Stimulated activated CD8-positive, alpha-beta memory T cell treated with anti-CD3 and anti-CD28 coated beads, Interleukin-7, amount 100 ng/mL, for 24 hours (primary cell): Measurements from ENCODE around the gene RPS17.
"Not testable (repeated sequence)": the region's sequence is repeated elsewhere in the genome, so short reads cannot be mapped to it uniquely, and the experiment has no call there.

ENCODE experiments used
- DNase-seq: peaks from one replicate; pipeline ENCODE4 v3.0.0-alpha.2; 2020; ENCODE audit warnings: low read depth

Gene RPS17

DNA sequence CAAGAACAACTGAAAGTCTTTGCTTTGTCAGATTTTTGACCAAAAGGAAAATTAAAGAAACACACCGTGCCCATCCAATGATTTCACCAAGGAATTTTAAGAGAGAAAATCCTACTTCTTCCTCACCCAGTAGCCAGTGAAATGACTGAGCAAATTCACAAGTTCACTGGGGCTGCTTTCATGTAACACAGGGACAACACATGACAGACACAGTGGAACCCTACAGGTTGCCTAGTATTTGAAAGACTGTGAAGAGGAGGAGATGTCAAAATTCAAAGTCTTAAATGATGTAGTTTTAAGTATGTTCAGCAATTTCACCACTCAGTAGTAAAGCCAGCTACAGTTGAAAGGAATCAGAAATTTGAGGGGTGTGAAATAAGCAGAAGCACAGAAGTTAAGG is 33.2 kb downstream of the RPS17 start:
- DNase-seq, result not testable (repeated sequence)

DNA sequence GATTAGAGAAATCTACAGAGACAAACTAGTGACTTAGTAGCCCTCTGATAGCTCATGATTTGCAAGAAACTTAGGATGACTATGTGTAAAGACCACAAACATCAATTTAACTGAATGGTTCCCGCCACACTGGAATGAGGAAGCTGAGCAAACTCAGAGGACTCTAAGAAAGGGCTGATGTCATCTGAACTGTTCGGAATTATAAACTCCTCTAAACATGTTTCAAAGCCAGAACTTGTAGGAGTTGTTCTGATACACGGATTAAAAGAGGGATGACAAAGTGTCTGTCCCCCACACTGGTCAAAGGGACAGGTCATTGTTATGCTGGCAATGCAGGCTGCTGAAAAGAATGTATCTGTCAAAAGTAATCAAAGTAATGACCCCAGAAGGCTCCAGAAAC is 34.4 kb downstream of the RPS17 start:
- not testable (repeated sequence) for DNase-seq

DNA sequence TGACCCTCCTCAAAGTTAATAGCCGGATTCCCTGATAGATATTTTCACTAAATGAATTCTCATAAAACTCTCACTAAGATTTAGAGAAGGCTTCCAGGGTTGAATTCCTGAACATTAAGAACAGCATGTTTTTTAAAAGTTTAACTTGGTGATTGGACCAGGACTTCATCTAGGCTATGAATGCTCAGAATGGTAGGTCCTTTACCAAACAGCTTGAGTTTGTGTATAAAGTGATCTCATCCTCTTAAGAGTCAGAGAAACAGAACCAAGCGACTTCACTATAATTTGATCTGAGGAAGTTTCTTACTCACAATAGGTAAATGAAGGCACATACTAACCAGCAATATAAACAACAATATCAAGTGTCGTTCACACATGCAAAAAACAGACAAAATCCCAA is 36.2 kb downstream of the RPS17 start:
- not testable (repeated sequence) for DNase-seq

DNA sequence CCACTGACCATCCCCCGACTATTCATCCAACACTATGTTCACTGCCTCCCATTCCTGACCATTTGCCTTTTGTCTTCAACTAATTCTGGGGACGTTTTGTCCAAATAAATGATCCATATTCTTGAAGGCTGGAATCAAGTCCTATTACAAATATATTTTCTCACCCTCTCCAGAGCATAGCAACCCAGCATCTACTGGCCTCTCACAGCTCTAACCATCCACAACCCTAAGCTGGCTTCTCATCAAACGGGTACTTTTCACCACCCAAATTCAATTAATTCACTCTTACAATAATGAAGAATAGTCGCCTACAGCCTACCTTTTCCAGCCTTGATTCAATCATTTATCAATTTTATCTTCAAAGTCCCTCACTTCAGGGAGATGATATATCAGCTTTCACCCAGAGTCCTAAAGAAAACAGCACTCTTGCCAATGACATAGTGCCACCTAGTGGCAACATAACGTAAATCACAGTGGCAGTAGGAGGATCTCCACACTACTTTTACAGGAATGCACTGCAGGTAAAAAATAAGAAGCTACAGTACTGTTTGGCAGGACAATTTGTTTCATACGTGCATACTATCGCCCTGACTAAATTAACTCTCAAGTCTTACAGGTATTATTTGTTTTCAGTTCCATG is 37.4 kb downstream of the RPS17 start:
- DNase-seq, result not testable (repeated sequence)

DNA sequence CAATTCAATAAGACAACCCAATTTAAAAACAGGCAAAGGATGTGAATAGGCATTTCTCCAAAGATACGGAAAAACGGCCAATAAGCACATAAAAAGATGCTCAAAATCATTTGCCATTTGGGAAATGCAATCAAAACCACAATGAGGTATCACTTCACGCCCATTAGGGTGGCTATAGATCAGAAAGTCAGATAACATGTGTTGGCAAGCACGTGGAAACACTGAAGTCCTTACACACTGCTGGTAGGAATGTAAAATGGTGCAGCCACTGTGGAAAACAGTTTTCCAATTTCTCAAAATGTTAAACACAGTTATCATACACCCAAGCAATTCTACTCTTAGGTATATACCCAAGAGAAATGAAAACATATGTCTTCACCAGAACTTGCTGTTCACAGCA is 39.5 kb downstream of the RPS17 start:
- DNase-seq, result not testable (repeated sequence)

DNA sequence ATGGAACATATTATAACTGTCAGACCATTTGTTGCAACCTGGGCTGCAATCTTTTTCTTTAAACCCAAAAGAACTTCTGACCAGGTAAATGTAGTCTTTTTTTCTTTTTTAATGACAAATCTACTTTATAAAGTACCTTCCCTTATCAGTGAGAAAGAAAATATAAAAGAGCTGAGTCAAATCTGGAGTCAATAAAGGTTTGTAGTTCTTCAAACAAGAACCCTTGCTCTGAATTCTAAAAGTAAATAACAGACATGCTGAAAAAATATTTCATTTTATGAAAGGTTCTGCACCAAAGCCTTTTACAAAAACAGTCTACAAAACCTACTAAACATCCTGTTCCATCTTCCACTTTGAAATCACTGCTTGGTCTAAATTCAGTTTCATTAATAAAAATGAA is 42.3 kb downstream of the RPS17 start:
- not testable (repeated sequence) for DNase-seq

DNA sequence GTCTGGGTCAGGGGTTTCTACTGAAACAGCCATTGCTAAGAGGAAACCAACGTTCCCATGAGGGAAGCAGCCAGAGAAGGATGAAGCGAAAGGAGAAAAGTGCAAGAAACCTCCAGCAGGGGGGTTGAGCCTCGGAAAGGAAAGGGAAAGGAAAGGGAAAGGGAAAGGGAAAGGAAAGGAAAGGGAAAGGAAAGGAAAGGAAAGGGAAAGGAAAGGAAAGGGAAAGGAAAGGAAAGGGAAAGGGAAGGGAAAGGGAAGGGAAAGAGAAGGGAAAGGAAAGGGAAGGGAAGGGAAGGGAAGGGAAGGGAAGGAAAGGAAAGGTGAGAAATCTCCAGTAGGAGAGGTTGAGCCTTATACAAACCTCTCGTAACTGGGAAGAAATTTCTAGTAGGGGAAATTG is 52.0 kb downstream of the RPS17 start:
- DNase-seq, result not testable (repeated sequence)

DNA sequence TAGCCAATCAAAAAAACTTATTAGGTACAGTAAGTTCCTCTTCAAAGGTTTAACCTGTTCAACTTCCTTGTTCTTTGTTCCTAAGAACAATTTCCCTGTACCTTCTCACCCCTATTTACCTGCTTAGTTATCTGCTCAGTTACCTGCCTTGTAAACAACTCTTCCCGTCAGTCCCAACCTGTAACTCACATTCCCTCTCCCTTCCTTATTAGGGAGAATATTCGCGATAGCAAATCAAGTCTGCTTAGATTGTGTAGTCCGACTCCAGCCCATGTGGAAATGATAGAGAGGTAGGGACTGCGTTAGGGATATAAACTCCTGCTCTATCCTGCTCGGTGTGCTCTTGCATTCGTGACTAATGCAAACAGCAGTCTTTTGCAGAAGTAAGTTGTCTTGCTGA is 53.2 kb downstream of the RPS17 start:
- DNase-seq, result not testable (repeated sequence)
